Central memory CD4-positive, alpha-beta T cell (primary cell): Measurements from ENCODE around the gene METAP1D.

Experiments used
- DNase-seq: peaks from one replicate; pipeline ENCODE4 v3.0.0; 2022

The METAP1D gene

GRCh38 chr2:172093416-172094293, 93.9 kb downstream of the METAP1D start:
- no peak for DNase-seq

GRCh38 chr2:172094294-172095145, 94.8 kb downstream of the METAP1D start:
- no peak for DNase-seq

- DNase-seq = peak; percentile 83
These were observed 95.6 kb downstream of the METAP1D start for GRCh38 chr2:172095146-172095904.

DNA sequence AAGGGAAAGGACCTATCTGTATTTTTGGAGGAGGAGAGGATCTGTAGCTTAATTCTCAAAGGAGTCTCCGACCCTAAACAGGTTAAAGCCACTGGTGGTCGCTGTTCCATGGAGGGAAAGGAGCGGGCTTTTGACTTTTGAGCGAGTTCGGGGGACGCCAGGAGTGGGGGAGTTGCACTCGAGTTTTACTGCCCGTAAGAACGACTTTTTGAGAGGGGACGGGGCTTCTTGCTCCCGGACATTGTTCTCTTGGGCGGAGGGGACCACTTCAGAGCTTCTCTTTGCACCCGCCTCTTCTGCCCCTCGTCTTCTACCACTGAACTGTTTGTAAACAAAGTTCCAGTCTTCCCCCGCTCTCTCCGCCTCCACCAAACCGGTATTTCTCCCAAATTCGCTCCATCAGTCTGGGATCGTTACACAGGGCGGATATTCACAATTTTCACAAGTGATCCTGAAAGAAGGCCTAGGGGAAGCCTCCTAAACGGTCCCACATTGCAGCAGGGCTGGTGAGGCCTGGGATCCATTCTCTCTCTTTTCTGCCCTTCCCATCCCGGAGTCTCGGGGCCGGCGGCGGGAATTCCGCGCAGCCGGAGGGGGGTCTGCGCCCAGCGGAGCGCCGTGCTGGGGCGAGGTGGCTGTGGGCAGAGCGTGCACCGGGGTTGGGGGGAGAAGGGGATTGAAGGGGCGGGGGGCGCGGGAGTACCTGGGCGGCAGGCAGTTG, 96.3 kb downstream of the METAP1D start:
- no peak for DNase-seq

GRCh38 chr2:172096626-172097547, 97.1 kb downstream of the METAP1D start:
- no peak for DNase-seq

GRCh38 chr2:172097557-172098131, 97.9 kb downstream of the METAP1D start:
- no peak for DNase-seq

- DNase-seq = no peak
These were observed 98.5 kb downstream of the METAP1D start for GRCh38 chr2:172098287-172098649.

DNA sequence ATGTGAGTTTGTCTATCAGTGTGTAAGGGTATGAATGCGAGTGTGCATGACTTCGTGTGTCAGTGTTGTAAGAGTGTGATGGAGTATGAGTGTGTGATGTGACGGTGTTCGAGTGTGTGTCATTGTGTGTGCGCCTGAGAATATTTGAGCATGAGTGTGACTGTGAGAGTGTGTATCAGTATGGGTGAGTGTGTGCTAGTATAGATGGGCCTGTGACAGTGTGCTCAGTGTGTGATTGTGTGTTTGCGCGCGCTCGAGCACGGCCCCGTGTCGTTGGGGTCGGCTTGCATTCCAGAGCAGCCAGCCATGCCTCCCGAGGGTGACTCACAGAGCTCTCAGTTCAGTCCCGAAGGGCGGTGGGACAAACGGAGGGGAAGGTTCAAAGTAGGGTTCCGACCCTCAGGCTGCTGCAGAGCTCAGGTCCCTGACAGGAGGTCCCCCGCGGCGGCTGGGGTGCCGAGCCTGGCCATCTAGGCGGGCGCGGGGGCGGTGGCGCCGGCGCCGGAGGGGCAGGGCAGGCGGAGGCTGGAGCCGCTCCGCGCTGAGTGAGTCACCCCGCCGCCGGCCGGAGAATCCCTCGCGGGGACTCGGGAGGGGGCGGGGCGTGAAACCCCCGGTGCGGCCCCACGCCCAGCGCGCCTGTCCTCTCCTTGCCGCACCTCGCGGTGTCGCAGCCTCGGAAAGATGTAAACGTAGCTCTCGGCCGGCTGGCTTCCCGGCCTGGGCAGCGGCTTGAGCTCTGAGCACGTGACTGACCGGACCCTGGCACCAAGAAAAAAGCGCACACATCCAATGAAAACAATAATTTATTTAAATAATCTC, 99.1 kb downstream of the METAP1D start:
- no peak for DNase-seq

DNA sequence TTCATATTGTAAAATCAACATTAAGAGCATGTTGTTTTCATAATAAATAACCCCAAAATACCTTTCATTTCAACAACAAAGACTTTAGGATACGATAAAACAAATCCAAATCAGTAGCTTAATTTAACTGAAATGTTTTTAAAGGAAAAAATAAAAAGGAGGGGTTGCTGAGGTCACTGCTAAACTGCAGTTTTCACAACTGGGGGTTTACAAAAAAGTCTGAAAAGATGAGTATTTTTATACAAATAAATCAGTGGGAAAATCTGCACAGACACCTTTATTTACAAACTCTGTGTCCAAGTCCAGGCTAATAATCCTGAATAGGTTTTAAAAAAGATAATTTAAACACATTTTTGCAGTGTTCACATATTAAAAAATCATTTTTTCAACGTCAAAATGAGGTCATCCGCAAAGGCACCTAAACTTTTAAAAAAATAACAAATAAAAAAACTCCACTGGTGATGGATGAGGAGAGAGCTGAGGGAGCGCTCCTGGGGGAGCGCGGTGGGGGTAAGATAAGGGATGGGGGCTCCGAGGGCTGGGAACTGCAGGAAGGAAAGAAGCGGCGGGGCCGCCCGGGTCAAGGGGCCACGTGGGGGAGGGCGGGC, 99.8 kb downstream of the METAP1D start:
- no peak for DNase-seq

GRCh38 chr2:172100080-172100934, 100.6 kb downstream of the METAP1D start:
- no peak for DNase-seq

DNA sequence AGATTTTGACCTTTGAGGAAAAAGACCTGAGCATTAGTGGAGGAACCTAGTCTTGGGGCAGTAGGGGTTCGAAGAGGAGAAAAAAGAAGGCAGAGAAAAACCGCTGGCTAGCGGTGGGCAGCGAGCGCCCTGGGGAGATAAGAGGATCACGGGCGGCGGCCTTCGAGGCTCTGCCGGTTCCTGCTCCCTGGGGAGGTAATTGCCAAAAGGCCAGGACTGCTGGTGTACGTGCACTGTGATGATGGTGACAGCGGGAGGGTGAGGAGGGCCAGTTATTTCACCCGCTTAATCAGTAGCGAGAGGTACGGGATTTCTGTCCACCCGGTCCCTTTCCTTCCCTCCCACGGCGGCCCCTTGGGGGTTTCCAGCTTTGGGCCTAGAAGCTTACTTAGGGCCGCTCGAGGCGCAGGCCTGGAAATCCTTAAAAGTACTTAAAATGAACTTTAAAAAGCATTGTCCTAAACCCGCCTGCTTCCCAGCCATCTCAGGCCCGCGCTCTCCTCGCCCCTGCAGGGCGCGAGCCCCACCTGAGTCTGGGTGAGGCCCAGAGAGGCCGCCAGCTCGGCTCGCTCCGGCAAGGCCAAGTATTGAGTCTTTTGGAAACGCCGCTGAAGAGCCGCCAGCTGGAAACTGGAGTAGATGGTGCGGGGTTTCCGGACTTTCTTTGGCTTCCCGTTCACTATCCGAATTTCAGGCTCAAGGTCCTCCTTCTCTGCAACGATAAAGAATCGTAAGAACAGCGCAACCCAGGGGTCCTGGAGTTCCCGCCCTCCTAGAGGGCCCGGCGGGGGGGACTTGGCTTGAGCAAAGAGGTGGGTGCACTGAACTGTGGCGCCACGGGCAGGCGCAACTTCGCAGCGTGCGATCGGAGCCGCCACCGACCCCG, 101.4 kb downstream of the METAP1D start:
- no peak for DNase-seq

DNA sequence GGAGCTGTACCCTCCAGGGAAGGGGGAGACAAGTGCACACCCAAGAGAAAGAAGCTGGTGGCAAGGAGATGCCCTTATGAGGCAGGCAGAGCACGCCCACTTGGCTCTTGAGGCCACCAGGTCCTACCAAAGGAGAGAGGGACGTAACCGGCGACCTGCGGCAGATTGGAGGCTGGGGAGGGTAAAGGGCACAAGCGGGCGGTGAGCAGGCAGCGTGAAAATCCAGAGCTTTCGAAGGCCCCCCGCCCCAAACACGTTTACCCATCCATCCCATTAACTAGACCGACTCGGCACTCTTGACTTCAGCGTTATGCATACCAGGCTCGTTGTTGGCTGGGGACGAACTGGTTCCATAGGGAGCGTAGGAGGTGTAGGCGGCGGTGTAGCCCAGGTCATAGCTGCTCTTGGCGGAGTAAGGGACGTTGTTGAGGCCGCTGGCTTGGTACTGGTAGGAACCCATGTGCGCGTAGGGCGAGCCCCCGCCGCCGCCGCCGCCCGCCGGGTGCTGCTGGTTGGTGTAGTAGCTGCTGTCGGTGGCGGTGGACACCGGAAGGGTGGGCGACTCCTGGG, 102.2 kb downstream of the METAP1D start:
- DNase-seq = no peak

DNA sequence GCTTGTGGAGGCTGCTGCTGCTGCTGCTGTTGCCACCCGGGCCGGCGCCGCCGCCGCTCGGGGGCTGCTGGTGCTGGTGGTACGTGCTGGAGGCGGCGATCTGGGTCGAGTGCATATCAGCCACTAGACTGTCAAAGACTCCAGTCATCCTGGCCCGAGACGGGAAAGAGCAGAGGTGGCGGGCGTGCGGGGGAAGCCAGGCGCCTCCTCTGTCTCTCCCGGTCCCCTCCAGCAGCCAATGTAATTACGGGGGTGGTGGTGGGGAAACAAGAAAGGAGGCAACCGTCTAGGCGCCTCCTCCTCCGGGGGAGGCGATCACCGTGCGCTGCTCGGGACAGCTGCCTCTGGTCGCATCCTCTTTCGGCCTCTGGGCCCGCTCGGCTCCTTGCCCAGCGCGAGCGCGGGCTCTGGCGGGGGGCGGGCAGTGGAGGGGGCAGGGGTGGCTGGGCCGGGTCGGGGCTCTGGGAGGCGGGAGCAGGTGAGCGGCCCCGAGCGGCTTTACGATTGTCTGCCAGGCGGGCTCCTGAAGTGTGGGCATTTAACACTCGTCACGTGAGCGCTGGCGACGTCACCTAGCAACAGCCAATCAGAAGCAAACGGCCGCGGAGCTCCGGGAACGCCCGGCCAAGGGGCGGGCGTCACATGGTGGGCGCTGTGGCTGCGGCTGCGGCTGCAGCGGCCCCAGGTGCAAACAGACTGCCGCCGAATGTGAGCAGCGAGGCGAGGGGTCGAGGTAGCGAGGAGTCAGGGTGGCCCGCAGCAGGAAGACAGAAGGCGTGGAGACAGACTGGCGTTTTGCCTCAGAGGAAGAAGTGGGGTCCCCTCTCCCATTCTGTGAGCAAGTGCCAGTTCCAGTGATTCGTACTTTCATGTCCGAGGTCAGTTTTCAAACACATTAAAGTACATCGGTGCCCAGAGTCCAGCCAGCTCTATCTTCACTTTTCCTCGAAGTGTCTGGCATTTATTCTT, 102.9 kb downstream of the METAP1D start, which contains the start of gene DLX2:
Gene DLX2, minus strand, starts transcription at position 510 of the 969 bp plus-strand sequence. Its CDS starts 362 bp downstream, at position 148.
- DNase-seq = no peak

- peak; percentile 48 for DNase-seq
These were observed 103.9 kb downstream of the METAP1D start for GRCh38 chr2:172103471-172104272.
